Stimulated activated CD8-positive, alpha-beta memory T cell treated with anti-CD3 and anti-CD28 coated beads, Interleukin-12 subunit alpha, Interleukin-12 subunit beta, amount 100 ng/mL, for 24 hours (primary cell): ENCODE results near the gene ALOX12.

Experiments
- DNase-seq: peaks from one replicate; pipeline ENCODE4 v3.0.0-alpha.2; 2020; ENCODE audit errors: extremely low read depth

ALOX12 gene

GRCh38 chr17:7001318-7001961, 5.6 kb downstream of the ALOX12 start:
- no peak for DNase-seq

- no peak for DNase-seq
These were observed 6.6 kb downstream of the ALOX12 start for GRCh38 chr17:7002288-7003047.

DNA sequence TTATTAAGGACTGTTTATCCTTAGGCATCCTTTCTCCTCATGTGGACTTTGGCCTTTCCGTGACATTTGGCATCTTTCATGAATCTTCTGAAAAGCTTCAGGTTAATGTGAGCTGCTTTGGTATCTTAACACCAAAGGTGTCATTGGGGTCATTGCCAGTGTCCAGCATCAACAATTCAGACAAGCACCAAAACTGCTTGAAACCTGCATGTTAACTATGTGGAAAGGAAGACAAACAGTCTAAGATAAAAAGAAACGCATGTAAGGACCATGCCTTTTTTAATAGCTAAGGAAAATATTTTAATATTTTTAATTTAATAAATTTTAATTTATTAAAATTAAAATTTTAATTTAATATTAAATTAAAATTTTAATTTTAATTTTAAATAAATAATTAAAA, 7.9 kb downstream of the ALOX12 start:
- DNase-seq, result no peak

DNA sequence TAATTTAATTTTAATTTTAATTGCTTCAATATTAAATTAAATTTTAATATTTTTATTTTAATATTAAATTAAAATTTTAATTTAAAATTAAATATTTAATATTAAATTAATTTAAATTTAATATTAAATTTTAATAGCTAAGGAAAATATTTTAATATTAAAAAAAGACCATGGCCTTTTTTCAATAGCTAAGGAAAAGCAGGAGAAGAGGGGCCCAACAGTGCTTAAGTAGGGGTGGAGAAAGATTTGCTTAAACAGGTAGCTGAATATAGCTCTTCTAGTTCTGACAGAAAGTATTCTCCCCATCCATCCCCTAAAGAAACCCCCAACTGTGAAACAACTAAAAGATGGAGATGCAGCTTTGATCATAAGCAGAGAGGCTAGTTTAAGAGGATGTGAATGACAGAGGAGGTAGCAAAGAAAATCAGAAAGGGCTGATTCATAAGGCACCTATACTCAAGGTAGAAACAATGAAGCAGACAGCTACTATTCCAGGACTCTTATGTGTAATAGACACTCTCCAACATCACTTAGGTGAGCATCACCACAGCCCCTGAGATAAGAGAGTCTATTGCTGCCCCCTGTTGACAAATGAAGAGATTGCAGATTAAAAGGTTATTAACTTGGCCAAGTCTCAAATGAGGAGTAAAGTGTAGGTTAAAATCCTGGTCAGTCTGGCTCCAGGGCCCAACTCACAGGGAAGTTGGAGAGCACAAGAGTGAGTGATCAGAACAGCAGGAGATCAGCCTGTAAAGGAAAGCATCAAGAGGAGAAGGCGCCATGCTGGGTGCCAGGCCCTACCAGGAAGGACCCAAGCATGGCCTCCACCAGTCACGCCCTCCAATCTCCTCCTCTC, 8.8 kb downstream of the ALOX12 start:
- no peak for DNase-seq

- no peak for DNase-seq
These were observed 9.9 kb downstream of the ALOX12 start for GRCh38 chr17:7005716-7006115.

DNA sequence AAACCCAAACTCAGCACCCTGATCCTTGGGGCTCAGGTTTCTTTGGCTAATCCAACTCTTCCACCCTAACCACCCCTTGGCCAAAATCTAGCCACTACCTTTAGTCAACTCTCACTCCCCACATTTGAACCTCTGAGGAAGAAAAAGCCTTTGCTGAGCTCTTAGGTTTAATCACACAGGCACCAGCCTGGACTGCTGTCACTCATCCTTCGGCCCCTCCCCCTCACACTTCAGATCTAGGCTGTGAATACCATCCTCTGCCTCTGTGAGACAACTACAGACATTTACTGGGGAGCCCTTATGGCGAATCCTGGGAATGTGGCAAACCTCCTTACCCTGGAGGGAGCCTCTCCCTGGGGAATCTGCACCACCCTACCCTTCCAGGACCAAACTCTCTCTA, 11.3 kb downstream of the ALOX12 start:
- no peak for DNase-seq

- DNase-seq, result no peak
These were observed 14.7 kb downstream of the ALOX12 start for GRCh38 chr17:7010523-7010922.

GRCh38 chr17:7011415-7011814, 15.6 kb downstream of the ALOX12 start:
- no peak for DNase-seq

- no peak for DNase-seq
These were observed 16.0 kb downstream of the ALOX12 start for GRCh38 chr17:7011942-7012254.

DNA sequence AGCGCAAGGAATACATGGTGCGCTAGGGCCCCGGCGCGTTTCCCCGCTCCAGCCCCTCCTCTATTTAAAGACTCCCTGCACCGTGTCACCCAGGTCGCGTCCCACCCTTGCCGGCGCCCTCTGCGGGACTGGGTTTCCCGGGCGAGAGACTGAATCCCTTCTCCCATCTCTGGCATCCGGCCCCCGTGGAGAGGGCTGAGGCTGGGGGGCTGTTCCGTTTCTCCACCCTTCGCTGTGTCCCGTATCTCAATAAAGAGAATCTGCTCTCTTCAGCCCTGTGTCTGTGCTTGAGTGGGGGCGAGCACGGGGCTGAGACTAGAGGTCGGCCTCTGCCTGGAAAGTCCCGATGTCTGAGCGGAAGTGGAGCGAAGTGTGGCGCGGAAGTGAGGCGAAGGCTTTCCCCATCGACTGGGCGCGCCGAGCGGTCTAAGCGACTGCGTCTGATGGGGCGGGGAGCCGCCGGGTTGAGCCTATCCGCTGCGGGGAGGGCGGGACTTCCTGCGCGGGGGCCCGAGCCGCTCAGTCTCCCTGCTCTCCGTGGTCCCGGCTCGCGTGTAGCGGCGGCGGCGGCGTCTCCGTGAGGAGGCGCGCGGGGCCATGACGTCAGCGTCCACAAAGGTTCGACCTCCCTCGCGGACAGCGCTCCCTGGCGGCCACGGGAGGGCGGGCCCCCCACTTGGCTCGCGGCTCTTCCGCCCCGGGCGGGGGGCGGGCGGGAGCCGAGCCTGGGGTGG, 18.6 kb downstream of the ALOX12 start:
- DNase-seq, result peak; percentile 96

DNA sequence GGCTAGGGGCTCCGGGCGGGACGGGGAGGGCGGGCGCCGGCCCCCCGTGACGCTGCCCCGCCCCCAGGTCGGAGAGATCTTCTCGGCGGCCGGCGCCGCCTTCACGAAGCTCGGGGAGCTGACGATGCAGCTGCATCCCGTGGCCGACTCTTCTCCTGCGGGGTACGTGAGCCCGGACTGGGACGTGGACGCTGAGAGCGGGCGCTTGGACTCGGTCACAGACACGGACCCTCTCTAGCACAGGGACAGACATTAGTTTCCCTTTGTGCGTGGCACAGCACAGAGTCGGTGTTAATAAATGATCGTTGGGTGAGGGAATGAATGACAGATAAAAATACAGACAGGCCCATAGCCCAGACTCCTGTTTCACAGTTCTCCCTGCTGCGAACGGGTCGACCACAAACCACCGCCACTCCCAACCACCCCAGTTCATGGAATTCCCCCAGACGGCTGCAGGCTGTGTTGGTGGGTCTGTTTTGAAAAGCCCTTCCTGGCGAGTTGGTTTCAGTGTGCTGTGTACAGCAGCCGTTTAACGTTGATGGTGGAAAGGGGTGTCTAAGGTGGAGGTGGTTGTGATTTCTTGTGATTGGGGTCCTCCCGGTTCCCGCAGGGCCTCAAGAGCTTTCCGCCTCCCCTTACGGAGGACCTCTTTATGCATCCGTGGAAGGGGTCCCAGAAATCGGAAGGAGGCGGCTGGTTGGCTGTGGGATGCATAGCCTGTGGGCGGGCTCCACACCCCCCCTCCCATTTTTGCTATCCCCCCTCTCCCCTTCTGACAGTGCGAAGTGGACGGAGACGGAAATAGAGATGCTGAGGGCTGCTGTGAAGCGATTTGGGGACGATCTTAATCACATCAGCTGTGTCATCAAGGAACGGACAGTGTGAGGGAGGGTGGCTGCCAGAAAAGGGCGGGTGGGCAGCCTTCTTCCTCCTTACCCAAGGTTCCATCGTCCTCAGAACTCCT, 19.4 kb downstream of the ALOX12 start:
- DNase-seq, result peak; percentile 62

DNA sequence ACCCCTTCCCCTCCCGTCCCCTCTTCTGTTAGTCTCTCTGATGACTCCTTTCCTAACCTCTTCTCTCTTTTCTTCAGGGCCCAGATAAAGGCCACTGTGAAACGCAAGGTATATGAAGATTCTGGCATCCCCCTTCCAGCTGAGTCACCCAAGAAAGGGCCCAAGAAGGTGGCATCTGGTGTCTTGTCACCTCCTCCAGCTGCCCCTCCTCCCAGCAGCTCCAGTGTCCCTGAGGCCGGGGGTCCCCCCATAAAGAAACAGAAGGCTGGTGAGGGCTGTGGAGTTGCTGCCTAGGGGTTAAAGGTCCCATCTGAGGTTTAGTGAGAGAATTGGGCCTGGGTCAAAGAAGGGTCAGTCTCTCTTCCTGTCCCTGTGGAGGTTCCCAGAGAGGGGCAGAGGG, 20.6 kb downstream of the ALOX12 start:
- DNase-seq, result no peak

DNA sequence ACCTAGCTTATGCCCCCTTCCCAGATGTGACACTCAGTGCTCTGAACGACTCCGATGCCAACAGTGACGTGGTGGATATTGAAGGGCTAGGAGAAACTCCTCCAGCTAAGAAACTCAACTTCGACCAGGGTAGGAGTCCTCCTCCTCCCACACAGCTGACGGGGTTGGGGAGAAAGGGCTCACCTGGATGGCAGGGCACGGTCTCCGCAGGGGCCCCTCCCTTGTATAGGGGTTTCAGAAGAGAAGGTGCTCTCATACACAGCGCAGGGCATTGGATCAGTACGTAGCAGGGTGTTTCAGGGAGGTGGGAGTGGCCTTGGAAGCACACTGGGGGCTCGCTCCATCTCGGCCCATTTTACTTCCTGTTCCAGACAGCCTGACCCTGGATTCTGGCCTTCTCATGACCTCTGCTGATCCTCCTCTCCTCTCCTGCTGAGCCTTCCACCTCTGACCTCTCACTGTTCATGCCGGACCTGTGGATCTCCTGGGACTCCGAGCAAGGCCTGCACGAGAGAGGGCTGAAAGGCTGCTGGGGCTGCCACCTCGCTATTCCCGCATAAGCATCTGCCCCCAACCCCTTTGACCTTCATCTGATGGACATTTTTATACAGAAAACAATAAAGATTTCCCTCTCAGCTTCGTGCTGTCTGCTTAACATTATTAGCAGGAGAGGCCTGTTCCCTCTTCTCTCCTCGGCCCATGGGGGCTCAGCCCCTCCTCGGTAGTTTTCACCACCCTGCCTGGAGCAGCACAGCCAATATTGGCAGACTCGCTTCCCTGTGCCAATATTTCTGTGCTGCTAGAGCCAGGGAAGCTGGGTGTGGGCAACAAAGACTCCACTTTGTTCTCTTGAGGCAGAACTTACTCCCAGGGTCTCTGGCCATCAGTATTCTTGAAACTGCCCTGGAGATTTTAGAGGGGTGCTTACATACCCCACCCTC, 21.3 kb downstream of the ALOX12 start:
- DNase-seq, result no peak

DNA sequence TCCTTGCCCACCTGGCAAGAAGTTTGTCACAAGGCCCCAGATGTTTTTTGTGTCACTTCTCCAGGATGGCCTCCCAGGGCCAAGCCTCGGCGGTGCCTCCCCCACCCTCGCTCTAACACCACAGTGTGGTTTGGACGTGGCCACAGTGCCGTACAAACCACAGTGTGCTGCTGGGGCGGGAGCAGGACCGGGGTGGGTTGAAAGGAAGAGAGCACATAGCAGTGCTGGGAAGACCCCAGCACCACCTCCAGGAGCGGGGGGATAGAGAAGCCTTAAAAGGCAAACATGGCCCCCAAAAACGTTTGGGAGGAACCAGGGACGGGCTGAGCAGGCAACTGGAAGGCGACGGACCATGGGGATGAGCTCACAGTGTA, 22.0 kb downstream of the ALOX12 start:
- no peak for DNase-seq

DNA sequence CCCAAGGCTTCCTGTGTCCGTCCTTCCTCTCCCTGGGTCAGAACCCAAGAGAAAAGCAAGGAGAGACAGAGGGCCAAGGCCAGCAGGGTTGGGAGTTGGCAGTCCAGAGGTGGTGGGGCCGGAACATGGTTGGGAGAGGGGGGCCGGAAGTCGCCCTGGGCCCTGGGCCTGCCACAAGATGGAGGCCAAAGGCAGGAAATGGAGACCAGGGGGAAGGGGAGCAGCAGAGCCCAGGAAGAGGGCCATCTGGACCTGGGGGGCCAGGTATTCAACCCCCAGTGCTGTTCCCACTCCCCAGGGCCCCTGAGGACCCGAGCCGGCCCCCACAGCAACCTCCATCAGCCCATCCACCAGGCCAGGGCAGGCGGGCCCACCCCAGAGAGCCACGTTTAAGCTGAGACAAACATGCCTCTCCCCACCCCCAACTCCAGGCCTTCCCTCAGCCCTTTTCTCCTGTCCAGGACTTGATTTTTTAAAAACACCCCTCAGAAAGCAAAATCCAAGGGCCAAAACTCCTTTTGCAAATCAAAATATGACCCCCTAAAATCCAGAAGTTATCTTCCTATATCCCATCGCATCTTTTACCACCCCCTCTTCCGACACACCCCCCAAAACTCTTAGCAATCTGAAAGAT, 22.6 kb downstream of the ALOX12 start:
- no peak for DNase-seq

DNA sequence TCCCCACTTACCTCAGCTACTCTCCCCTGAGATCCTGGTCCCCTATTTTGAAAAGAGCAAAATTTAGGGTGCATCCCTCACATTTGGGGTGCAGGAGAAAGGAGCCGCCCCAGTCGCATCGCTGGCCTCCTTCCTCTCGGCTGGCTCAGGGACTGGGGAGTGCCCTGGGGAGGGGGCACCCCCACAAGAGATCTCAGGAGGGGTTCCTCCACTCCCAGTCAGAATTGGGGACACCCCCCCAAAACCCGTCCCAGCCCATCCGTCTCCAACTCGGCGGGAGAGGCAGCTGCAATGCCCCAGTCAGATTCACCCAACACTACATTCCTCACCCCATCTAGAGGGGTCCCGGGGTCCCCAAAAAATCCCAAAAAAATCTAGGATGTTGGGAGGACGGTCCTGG, 23.5 kb downstream of the ALOX12 start:
- no peak for DNase-seq

- DNase-seq, result no peak
These were observed 24.1 kb downstream of the ALOX12 start for GRCh38 chr17:7019839-7020519.

DNA sequence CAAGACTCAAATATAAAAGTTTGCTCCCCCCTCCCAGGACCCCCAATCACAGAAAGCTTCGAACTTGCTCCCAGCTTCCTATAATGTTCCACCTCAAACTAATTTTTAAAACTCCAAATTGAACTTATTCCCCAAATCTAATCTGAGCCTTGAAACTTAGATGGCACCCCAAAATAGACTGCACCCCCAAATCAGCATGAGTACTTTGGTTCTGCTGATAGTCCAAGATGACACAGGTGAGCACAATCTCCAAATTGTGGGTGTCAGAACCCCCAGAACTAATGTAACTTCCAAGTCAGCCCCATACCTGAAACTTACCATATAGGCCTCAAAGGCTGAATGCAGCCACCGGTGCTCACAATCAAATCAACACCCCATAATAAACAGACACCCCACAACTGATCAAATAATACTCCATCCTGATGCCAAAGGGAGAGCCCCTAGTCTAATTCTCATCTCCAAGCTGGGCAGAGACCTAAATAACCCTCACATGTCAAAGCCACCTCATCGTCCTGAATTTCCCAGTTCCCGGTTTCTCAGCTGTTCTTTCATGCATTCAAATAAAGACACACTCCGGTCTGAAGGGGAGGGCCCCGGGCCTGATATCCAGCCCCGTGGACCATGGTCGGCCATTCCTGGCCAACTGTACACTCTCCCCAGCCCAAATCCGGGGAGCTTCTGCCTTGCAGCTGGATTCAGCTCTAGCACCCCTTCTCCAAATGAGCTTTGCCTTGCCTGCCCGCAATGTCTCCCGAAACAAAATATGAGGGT, 25.2 kb downstream of the ALOX12 start:
- no peak for DNase-seq
